ENCODE measurements around the gene ANO9. TPM values are rescaled to one million over a fixed set of nuclear protein-coding genes. Genes with fewer than 3 reads are reported as not detected.
A peak's percentile ranks its signal among the peaks of the same experiment; 100 is the strongest.

ANO9 gene
- total RNA-seq, 1 donor, result 7.0 TPM

DNA sequence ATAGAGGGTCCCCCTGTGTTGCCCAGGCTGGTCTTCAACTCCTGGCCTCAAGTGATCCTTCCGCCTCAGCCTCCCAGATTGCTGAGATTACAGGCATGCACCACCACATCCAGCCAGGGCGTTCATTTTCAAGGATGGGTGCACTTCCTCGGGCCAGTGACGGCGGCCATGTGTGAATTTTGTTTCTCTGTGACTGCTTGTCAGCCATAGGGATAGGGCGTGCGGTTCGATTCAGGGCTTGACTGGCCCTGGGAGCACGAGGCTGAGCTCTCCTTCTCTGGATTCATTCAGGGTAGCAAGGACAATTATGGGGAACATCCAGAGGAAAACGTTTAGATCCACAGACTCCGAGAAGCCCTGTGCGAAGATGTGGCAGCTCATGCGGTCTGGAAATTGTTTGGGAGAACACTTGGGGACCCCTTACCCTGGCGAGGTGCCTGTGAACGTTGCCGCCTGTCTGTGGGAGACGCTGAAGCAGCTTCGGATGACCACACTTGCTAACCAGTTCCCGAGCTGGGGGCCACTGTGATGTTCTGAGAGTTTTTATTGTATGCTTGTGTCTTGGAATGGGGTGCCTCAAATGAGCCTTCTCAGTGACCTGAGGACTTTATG is 11.2 kb upstream of the ANO9 start:
- DNase-seq (ENCODE audit: low read depth in 2 of 3, low spot score in 2 of 3), result no peak

DNA sequence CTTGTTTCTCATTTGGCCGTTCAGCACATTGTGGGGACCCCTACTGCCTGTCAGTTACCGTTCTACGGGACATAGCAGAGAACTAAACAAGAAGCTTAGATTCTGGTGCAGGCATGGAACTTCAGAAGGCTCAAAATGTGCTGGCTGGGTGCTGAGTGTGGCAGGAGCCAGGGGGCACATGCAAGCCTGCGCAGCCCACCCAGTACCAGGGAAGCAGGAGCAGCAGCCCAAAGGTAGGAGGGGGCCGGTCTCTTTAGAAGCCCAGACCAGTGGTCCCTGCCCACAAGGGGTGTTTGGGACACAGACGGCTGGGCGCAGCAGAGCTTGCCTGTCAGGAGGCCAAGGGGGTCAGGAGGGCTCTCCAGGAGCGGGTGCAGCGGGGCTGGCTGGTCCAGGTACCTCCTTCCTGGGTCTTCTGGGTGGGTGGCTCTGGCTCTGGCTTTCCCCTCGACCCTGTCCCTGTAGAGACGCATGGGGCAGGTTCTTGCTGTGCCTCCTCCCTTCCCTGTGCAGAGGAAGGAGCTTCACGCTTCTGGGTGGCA is 10.5 kb upstream of the ANO9 start:
- no peak for DNase-seq (ENCODE audit: low read depth in 2 of 3, low spot score in 2 of 3)

GRCh38 chr11:451738-452137 is 9.9 kb upstream of the ANO9 start:
- DNase-seq (ENCODE audit: low read depth in 2 of 3, low spot score in 2 of 3), result no peak

DNA sequence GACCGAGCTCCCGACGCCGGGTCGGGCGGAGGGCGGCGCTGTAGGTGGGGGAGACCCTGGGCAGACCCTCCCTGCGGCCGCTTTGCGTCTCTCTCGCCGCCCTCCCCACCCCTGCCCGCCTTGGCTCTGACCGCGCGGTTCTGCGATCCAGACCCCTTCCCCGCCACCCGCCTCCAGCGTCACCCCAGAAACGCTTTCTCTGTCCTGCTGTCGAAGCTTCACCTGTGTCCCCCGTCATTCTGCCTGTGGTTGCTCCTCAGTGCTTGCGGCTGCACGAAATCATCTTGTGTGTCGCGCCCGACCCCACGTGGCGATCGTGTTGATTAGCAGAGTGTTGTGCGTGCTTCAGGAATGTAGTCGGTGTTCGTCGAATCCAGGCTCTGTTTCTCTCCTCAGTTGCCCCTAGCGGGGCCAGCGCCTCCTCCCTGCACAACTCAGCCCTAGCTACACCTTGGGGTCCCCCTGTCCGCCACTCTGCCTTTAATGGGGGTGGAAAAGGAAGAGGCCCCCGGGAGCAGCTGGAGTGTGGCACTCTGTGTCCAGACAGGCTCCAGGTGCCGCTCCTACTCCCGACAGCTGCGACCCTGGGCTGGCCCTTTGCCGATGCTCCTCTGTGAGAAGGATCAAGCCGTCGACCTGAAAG is 9.1 kb upstream of the ANO9 start:
- peak; percentile 70 to 83 (median 79) for DNase-seq (ENCODE audit: low read depth in 2 of 3, low spot score in 2 of 3)

GRCh38 chr11:449889-450808 is 8.3 kb upstream of the ANO9 start, which contains the start of gene PTDSS2:
Gene PTDSS2 (plus strand): TSS chr11:450279. CDS start chr11:450456, 177 bp downstream.
- peak; percentile 82 to 97 (median 95) for DNase-seq (ENCODE audit: low read depth in 2 of 3, low spot score in 2 of 3)

DNA sequence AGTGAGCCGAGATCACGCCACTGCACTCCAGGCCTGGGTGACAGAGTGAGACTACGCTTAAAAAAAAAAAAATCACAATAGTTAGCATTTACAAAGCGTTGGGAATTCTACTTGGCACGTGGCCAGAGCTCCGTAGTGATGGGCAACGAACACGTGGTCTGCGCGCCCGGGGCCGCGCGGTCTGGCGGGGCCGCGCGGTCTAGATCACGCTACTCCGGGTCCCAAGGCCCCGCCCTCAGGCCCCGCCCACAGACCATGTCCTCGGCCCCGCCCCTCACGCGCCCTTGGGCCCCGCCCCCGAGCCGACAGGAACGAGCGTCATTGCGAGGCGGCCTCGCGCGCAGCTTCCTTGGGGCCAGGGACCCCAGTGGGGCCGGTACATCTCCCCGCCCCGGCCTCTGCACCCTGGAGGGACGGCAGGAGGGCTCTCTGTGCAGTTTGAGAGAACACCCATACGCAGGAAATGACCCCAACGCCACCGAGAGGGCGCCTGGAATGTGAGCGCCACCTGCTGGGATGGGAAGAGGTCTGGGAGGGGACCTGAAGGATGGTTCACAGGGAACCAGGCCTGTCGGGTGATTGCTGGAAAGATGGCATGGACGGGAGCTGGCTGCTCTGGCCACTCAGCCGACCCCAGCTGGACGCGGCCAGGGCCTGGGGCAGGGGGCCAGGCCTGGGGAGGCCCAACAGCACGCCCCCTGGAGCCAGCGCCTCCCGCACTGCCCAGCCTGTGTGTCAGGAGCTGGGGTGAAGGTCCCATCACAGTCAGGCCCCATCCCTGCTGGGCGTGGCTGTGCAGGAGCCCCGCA is 6.3 kb upstream of the ANO9 start:
- DNase-seq (ENCODE audit: low read depth in 2 of 3, low spot score in 2 of 3), result peak; percentile 86 to 95 (median 91)

GRCh38 chr11:446891-447290 is 5.1 kb upstream of the ANO9 start:
- DNase-seq (ENCODE audit: low read depth in 2 of 3, low spot score in 2 of 3), result no peak

DNA sequence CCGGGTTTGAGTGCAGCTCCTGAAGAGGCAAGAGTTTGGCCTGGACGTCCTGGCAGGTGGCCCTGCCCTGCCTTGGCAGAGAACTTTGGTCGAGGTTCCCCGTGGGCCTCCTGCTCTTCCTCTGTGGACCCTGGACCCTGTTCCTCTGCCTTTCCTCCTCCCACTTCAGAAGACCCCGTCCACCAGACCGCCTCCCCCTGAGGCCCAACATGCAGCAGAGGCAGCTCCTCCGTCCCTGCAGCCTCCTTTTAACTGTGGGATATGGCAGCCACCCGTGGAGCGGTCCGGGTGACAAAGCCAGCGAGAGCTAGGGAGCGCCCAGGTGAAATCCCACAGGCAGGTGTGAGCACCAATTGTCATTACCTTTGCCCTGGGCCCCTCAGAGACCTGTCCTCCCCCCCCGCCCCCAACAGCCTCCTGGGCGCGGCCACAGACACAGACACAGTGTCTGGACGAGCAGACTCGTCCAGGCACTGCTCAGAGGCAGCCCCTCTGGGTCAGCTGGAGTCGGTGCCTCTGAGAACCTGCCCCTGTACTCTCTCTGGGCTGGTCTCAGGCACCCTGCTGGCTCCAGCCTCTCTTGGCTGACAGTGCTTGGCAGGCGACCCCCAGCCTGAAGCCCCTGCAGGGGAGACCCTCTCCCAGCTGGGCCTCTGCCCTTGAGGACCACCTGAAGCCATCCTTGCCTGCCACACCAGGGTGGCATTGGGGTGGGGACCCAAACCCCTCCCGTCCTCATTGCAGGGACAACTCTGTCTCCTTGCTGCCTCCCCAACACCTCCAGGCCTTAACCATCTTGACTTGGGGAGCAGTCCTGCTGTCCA is 4.2 kb upstream of the ANO9 start:
- no peak for DNase-seq (ENCODE audit: low read depth in 2 of 3, low spot score in 2 of 3)

DNA sequence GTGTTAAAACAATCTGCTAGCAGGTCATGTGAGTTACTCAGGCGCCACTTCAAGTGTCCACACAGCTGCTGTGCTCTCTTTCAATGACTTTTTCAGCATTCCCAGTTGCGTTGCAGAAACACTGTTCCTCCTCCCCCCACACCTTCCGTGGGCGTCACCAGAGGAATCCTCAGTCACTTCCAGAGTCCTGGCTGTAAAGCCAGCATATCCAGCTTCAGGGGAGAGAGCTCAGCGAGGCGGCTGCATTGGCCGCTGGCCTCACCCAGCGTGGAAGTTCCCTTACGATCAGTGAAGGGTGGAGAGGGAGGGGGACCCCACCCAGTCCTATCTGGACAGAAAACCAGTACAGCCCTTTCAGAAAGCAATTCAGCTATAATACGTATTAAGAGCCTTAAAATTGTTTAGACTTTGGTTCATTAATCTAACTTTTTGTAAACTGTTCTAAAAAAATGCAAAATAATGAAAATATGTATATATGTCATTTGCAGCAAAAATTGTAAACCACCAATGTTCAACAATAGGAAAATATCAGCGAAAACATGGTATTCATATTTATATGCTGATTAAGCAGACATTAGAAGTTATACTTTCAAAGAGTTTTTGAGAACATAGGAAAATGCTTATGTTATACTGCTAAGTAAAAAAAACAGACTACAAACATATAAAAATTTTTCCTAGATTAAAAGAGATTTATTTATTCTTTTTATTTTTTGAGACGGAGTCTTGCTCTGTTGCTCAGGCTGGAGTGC is 2.8 kb upstream of the ANO9 start:
- DNase-seq (ENCODE audit: low read depth in 2 of 3, low spot score in 2 of 3), result no peak

DNA sequence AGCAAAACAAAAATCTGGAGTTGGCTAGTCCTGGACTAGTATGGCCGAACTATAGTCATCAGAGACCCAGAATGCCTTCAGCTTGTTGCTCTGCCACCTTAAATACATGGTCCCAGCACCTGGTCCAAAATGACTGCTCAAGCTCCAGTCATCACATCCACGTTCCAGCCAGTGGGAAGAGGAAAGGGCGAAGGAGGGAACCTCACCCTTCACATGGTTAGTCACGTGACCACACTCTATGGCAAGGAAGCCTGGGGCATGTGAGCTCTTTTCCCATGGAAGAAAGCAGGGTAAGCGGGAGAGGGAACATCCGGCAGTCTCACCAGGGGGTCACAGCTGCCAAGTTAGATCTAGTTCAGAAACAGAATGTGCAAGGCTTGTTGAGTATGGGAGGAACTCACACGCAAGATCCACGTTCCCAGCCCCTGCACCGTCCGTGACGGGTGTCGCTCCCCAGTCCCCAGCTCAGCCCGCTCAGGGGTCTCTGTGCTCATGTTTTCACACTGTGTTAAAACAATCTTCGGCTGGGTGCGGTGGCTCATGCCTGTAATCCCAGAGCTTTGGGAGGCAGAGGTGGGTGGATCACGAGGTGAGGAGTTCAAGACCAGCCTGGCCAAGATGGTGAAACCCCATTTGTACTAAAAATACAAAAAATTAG is 1.9 kb upstream of the ANO9 start:
- DNase-seq (ENCODE audit: low read depth in 2 of 3, low spot score in 2 of 3), result no peak

- no peak for DNase-seq (ENCODE audit: low read depth in 2 of 3, low spot score in 2 of 3)
These were observed 835 bp upstream of the ANO9 start for GRCh38 chr11:442611-443081.

DNA sequence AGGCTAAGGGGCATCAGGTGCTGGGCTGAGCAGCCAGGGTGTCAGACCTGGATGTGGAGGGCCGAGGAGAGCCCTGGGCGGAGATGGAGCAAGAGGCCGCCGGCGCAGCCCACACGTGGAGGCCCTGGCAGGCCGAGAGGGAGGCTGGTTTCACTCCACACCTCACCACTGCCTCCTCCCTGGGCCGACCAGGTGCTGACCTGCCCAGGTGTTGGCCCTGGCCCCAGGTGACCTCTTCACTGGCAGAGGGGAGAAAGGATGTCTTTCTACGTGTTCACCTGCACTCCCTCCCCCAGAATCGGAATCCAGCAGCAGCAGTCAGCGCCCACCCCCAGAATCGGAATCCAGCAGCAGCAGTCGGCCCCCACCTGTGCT is 781 bp downstream of the ANO9 start:
- no peak for DNase-seq (ENCODE audit: low read depth in 2 of 3, low spot score in 2 of 3)

- no peak for DNase-seq (ENCODE audit: low read depth in 2 of 3, low spot score in 2 of 3)
These were observed 1.5 kb downstream of the ANO9 start for GRCh38 chr11:440065-441042.

GRCh38 chr11:439315-440064 is 2.3 kb downstream of the ANO9 start:
- DNase-seq (ENCODE audit: low read depth in 2 of 3, low spot score in 2 of 3), result no peak

DNA sequence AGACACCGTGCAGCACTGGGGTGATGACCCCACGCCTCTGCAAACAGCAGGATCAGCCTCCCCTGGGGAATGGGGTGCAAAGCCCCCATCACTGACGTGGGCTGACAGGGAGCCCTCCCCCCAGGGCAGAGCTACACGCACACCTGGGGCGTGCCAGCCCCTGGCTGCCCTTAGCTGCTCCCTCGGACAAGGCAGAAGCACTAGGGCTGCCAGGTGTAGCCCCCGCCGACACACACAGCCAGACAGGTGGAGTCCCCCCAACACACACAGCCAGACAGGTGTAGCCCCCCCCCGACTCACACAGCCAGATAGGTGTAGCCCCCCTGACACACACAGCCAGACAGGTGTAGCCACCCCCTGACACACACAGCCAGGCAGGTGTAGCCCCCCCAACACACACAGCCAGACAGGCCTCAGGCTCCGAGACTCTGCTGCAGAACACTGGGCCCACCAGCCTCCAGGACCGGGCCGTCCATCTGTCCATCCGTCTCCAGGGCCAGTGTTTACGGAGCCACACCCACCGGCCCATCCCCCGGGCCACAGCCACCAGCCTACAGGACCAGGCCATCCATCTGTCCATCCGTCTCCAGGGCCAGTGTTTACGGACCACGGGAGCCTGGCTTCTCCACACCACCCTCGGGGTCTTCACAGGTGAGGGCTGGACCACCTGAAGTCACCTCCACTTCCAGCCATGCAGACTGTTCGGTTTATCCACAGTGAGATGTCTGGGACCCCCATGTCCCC is 3.5 kb downstream of the ANO9 start:
- no peak for DNase-seq (ENCODE audit: low read depth in 2 of 3, low spot score in 2 of 3)

All from hematopoietic multipotent progenitor cell (in vitro differentiated cells).